ENCODE measurements around the gene GNAT2. TPM values are rescaled to one million over a fixed set of nuclear protein-coding genes. Genes with fewer than 3 reads are reported as not detected.

The GNAT2 gene
- total RNA-seq, 1 donor from 2014 or later, result not detected

DNA sequence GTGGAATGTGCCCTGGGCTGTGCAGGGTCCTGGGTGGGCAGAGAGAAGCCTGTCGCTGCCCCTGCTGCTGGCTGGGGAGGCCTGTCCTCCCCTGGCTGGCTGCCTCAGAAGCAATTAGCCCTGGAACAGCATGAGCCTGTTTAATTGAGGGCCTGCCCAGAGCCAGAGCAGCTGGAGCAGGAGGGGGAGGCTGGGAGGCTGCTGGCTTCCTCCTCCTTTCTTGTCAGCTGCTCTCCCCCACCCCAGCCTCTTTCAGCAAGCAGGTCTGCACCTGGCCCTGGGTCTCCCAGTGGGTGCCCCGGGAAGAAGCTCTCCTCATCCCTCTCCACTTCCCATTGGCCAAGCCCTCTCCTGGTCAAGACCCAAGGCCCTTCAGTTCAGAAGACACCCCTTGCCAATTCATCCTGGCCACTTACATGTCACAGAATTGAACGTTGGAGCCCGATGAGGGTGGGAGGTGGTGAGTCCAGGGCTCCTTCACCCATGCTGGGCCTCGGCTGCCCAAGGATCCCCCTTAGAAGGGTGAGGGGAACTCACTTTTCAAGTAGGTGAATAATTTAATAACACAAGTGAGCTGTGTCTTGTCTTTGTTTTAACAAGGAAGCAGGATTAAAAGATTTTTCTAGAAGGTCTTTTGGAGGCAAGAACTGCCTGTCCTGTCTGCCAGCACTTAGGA is 13.4 kb upstream of the GNAT2 start:
- Mint-ChIP-seq H3K27me3 (no peaks in the 10 kb centered on the region), H3K4me3 (no peak overlapping the region), H3K9me3 (no peaks in the 10 kb centered on the region), H3K4me1 (peaks cover 12% of the 10 kb centered on the region), H3K36me3 (ENCODE audit: low read depth) (peaks cover 41% of the 10 kb centered on the region), H3K27ac (no peak overlapping the region)
- intact Hi-C loops (cut with micrococcal nuclease), result no loop called here
- ATAC-seq (ENCODE audit: low read depth) (no peak), DNase-seq (no peak)
- CTCF ChIA-PET, result interaction anchor here (0.9 to 4.9 kb wide), 4 partner anchors 68 to 88 kb away, joined by 3 to 45 read pairs (median 4); partner anchors contain the start of gene GNAI3
- POLR2A ChIA-PET, result no interaction called here
- TF ChIP-seq, protein P1, sequence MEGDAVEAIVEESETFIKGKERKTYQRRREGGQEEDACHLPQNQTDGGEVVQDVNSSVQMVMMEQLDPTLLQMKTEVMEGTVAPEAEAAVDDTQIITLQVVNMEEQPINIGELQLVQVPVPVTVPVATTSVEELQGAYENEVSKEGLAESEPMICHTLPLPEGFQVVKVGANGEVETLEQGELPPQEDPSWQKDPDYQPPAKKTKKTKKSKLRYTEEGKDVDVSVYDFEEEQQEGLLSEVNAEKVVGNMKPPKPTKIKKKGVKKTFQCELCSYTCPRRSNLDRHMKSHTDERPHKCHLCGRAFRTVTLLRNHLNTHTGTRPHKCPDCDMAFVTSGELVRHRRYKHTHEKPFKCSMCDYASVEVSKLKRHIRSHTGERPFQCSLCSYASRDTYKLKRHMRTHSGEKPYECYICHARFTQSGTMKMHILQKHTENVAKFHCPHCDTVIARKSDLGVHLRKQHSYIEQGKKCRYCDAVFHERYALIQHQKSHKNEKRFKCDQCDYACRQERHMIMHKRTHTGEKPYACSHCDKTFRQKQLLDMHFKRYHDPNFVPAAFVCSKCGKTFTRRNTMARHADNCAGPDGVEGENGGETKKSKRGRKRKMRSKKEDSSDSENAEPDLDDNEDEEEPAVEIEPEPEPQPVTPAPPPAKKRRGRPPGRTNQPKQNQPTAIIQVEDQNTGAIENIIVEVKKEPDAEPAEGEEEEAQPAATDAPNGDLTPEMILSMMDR (IDR thresholded peaks at IDR 0.05), result no peak

DNA sequence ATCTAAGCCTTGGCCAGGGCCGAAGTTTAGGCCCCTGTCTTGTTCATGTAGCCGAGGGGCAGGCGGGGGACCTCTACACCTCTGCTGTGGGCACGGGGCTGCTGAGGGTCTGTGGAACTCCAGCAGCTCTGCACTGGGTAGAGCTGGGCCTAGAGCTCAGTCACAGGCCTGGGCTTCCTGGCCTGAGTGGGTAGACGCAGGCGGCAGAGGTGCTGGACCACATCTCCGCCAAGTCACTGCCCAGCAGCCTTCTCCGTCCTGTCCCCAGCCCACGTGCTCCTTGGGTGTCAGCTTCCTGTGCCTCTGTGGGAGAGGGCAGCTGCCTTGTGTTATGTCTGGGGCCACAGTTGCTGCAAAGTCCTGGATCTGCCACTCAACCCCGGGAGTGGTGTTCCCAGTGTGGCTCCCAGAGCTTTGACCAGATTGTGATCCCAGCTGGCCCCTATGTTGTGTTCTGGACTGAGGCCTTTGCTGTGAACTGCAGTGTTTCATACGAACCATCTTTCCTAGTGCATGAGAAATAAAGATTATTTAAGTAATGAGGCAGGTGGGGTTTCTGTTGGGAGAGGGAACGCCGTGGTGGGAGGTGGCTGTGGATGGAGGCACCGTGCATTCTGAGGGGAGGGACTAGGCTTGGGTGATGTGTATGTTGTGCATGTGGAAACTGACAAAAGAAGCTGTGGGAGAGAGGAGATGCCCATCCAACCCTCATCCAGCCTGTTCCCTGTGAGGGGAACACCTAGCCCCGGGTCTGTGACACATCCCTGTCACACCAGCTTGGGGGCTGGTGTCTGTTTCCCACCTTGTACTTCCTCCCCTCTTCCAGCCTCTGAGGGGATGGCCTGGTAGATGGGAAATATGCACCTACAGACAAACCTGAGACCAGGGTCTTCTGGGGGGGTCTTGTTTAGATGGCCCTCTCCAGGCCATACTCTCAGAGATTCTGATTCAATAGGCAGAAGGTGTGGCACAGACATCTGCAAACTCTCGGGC is 12.4 kb upstream of the GNAT2 start:
- Mint-ChIP-seq H3K4me3 (no peak overlapping the region), H3K36me3 (ENCODE audit: low read depth) (peaks cover 51% of the 10 kb centered on the region), H3K27me3 (no peaks in the 10 kb centered on the region), H3K9me3 (no peaks in the 10 kb centered on the region), H3K4me1 (peaks cover 12% of the 10 kb centered on the region), H3K27ac (no peak overlapping the region)
- ChIA-PET CTCF (interaction anchor here (0.6 to 4.9 kb wide), 9 partner anchors 9 to 142 kb away, joined by 3 to 45 read pairs (median 4); partner anchors contain the start of genes AMPD2, GNAI3 and GNAT2), POLR2A (no interaction called here)
- ATAC-seq (ENCODE audit: low read depth) (no peak), DNase-seq (no peak)
- TF ChIP-seq, protein P1 (IDR thresholded peaks at IDR 0.05), result no peak
- intact Hi-C loops (cut with micrococcal nuclease), result no loop called here

DNA sequence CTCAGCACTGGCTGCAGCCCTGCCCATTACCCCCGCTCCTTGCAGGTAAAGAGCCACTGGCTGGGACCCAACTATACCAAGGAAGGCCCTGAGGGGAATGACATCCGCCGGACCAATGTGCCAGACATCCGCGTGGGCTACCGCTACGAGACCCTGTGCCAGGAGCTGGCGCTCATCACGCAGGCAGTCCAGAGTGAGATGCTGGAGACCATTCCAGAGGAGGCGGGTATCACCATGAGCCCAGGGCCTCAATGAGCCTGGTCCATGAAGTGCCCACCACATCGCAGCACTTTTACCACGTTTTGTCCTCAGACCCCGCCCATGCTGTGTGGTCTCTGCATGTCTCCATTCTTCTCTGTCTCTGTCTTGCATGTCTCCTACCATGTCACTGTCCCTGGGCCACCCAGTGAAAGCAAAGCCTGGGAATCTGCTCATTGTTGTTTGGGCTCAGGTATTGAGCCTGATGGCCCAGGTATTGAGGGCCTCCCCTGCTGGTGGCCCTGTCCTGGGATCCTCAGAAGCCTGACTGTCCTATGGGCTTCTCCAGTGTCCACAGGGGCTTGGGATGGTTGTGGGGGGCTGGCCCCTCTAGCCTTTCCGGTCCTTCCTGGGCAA is 11.6 kb upstream of the GNAT2 start:
- ChIA-PET CTCF (interaction anchor here (0.6 to 4.9 kb wide), 9 partner anchors 10 to 143 kb away, joined by 3 to 45 read pairs (median 4); partner anchors contain the start of genes AMPD2, GNAI3 and GNAT2), POLR2A (interaction anchor here (0.8 to 1.6 kb wide), 2 partner anchors 83 to 85 kb away, joined by 8 to 10 read pairs; partner anchors contain the start of gene GNAI3)
- no peaks in the 10 kb centered on the region for H3K27me3 Mint-ChIP-seq
- DNase-seq (no peak), ATAC-seq (ENCODE audit: low read depth) (no peak)
- intact Hi-C loops (cut with micrococcal nuclease), result loop anchor here (1.0 kb wide), 1 partner anchor 85 kb away; no protein-coding TSS in a partner anchor
- H3K36me3 Mint-ChIP-seq (ENCODE audit: low read depth), result peaks cover 58% of the 10 kb centered on the region
- H3K4me1 Mint-ChIP-seq, result peaks cover 12% of the 10 kb centered on the region
- no peaks in the 10 kb centered on the region for H3K9me3 Mint-ChIP-seq
- TF ChIP-seq, protein P1 (IDR thresholded peaks at IDR 0.05), result no peak
- H3K27ac Mint-ChIP-seq, result no peak overlapping the region
- no peak overlapping the region for H3K4me3 Mint-ChIP-seq

DNA sequence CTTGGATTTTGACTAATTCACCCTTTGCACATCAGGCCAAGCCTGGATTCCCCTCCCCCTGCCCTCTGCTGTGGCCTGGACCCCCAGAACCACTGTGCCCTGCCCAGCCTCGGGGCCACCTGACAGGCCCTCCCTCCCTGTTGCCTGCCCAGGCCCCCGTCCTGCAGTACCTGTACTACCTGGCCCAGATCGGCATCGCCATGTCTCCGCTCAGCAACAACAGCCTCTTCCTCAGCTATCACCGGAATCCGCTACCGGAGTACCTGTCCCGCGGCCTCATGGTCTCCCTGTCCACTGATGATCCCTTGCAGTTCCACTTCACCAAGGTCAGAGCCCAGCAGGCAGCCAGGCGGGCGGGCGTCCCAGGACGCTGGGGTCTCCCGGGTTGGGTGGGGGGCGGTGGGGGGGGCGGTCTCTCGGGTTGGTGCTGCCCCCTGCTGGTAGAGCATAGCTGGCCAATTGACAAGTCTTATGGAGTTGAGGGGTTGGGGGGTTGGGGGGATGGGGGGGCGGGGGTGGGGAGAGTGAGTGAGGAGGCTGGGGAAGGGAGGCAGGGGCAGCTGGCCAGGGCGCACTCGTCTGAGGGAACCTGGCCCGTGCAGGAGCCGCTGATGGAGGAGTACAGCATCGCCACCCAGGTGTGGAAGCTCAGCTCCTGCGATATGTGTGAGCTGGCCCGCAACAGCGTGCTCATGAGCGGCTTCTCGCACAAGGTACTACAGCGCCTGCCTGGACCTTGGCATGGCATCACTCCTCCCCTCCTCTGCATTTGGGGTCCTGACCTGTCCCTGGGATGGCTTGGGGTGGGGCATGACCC is 10.9 kb upstream of the GNAT2 start:
- Mint-ChIP-seq H3K27me3 (no peaks in the 10 kb centered on the region), H3K4me3 (no peak overlapping the region), H3K4me1 (peaks cover 16% of the 10 kb centered on the region), H3K36me3 (ENCODE audit: low read depth) (peaks cover 63% of the 10 kb centered on the region), H3K27ac (no peak overlapping the region), H3K9me3 (no peaks in the 10 kb centered on the region)
- no peak for ATAC-seq (ENCODE audit: low read depth)
- DNase-seq, result no peak
- TF ChIP-seq, protein P1 (IDR thresholded peaks at IDR 0.05), result no peak
- CTCF ChIA-PET, result interaction anchor here (1.0 to 4.9 kb wide), 9 partner anchors 8 to 88 kb away, joined by 3 to 45 read pairs (median 5); partner anchors contain the start of genes AMPD2, GNAI3 and GNAT2
- intact Hi-C loops (cut with micrococcal nuclease), result loop anchor here (1.0 kb wide), 1 partner anchor 84 kb away; no protein-coding TSS in a partner anchor
- POLR2A ChIA-PET, result interaction anchor here (0.6 to 2.4 kb wide), 6 partner anchors 11 to 228 kb away, joined by 4 to 10 read pairs (median 9); partner anchors contain the start of genes AMPD2, GNAI3 and GNAT2

All from activated B cell treated with CpG ODN at 0.5 μM for 24 hours (primary cell).